Endodermal cell (in vitro differentiated cells): ENCODE data around the gene ZNF423. TPM values are rescaled to one million over a fixed set of nuclear protein-coding genes. Genes with fewer than 3 reads are reported as not detected.

Experiments
- DNase-seq: peaks from one replicate; pipeline ENCODE4 v3.0.0-alpha.2; 2017
- H3K27ac ChIP-seq: 2 replicates; pipeline ENCODE4 v1.5.1; 2013; ENCODE audit warnings: mild to moderate bottlenecking, low read depth, low read length, moderate library complexity
- H3K27me3 ChIP-seq: 2 replicates; pipeline ENCODE4 v1.6.1; 2013; ENCODE audit warnings: mild to moderate bottlenecking, low read length, moderate library complexity; ENCODE audit not compliant: insufficient read depth, control insufficient read depth, poor library complexity, severe bottlenecking
- H3K36me3 ChIP-seq: 2 replicates; pipeline ENCODE4 v1.7.0; 2013; ENCODE audit warnings: mild to moderate bottlenecking, low read length, moderate library complexity; ENCODE audit not compliant: control insufficient read depth, insufficient read depth
- H3K4me1 ChIP-seq: one replicate; pipeline ENCODE4 v1.7.0; 2013; ENCODE audit warnings: low read length; ENCODE audit not compliant: control insufficient read depth, insufficient read depth
- H3K4me3 ChIP-seq: 2 replicates; pipeline ENCODE4 v1.5.1; 2013; ENCODE audit warnings: mild to moderate bottlenecking, low read length, moderate library complexity
- H3K9ac ChIP-seq: 2 replicates; pipeline ENCODE4 v1.6.1; 2013; ENCODE audit warnings: mild to moderate bottlenecking, low read length, moderate library complexity; ENCODE audit not compliant: poor library complexity, severe bottlenecking; ENCODE audit errors: extremely low read depth
- H3K9me3 ChIP-seq: 2 replicates; pipeline ENCODE4 v1.6.1; 2013; ENCODE audit warnings: mild to moderate bottlenecking, low read length, moderate library complexity; ENCODE audit not compliant: control insufficient read depth
- H3K27ac Mint-ChIP-seq: 2 replicates; pipeline ENCODE4 v1.8.0; 2020; ENCODE audit warnings: mixed read lengths
- H3K27me3 Mint-ChIP-seq: 2 replicates; pipeline ENCODE4 v1.8.0; 2021; ENCODE audit warnings: mild to moderate bottlenecking, mixed read lengths; ENCODE audit not compliant: insufficient read depth
- H3K36me3 Mint-ChIP-seq: 2 replicates; pipeline ENCODE4 v1.8.0; 2020; ENCODE audit warnings: low read depth, mixed read lengths
- H3K4me1 Mint-ChIP-seq: 2 replicates; pipeline ENCODE4 v1.8.0; 2020; ENCODE audit warnings: mixed read lengths
- H3K4me3 Mint-ChIP-seq: 2 replicates; pipeline ENCODE4 v1.8.0; 2020; ENCODE audit warnings: mild to moderate bottlenecking, moderate library complexity, mixed read lengths
- H3K9me3 Mint-ChIP-seq: 2 replicates; pipeline ENCODE4 v1.8.0; 2020; ENCODE audit warnings: mild to moderate bottlenecking, mixed read lengths
- WGBS, 2 experiments: methylation state at CpG; one replicate each; pipeline versions ENCODE4 v1.1.5 to v1.1.7; 2013; ENCODE audit warnings: missing lambda C conversion rate in 2 of 2, mixed read lengths in 1 of 2; ENCODE audit not compliant: insufficient coverage in 1 of 2, insufficient read length in 1 of 2; 5-methylcytosine and 5-hydroxymethylcytosine counted together
- total RNA-seq, 2 donors: library from RNA; stranded (reverse); fragmentation: NEBNext Ultra II Directional in 1 of 2; extraction: Animal tissue kit (Norgen Biotek cat#: 25700) in 1 of 2; gene quantifications; 2 replicates in 1 of 2; 3 replicates in 1 of 2; pipeline ENCODE4 v1.2.1, GENCODE V29; 2021
- TF ChIP-seq, protein P1 (sequence below): fragments of 200-600 bp; sonication (generic); conservative IDR thresholded peaks from 2 replicates; pipeline ENCODE4 v1.5.0; 2021; ENCODE audit warnings: antibody characterized with exemption, mild to moderate bottlenecking

Gene ZNF423
- total RNA-seq, 2 donors from 2014 or later, result 30.3 to 41.9 TPM

DNA sequence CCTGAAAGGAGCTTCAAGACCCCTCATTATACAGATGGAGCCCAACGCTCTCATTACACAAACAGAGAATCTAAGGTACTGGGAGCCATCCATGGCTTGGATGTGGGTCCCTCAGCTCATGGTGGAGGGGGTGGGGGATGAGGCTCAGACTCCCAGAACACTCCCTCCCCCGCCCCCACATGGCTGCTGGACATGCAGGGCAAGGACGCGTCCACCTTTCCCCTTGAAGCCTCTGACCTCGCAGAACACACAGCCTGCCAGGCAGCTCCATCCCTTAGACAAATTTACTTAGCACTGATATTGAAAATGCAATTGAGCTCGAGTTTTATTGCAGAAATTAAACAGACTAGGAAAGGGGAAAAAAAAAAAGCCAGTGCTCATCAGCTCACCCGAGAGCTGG is 203.9 kb downstream of the ZNF423 start:
- Mint-ChIP-seq H3K4me3 (no peak overlapping the region), H3K27ac (no peak overlapping the region), H3K36me3 (peaks cover 20% of the 10 kb centered on the region), H3K4me1 (peaks cover 4% of the 10 kb centered on the region), H3K9me3 (peaks cover 26% of the 10 kb centered on the region), H3K27me3 (no peaks in the 10 kb centered on the region)
- Histone ChIP-seq H3K4me3 (no peak overlapping the region), H3K27me3 (no peaks in the 10 kb centered on the region), H3K9ac (no peak overlapping the region), H3K4me1 (no peaks in the 10 kb centered on the region), H3K36me3 (peaks cover 7% of the 10 kb centered on the region), H3K27ac (no peak overlapping the region), H3K9me3 (peaks cover 25% of the 10 kb centered on the region)
- WGBS, 2 experiments, result 80 to 93% methylated on average over 2 to 7 of the region's 7 CpGs
- DNase-seq, result no peak
- TF ChIP-seq, protein P1, sequence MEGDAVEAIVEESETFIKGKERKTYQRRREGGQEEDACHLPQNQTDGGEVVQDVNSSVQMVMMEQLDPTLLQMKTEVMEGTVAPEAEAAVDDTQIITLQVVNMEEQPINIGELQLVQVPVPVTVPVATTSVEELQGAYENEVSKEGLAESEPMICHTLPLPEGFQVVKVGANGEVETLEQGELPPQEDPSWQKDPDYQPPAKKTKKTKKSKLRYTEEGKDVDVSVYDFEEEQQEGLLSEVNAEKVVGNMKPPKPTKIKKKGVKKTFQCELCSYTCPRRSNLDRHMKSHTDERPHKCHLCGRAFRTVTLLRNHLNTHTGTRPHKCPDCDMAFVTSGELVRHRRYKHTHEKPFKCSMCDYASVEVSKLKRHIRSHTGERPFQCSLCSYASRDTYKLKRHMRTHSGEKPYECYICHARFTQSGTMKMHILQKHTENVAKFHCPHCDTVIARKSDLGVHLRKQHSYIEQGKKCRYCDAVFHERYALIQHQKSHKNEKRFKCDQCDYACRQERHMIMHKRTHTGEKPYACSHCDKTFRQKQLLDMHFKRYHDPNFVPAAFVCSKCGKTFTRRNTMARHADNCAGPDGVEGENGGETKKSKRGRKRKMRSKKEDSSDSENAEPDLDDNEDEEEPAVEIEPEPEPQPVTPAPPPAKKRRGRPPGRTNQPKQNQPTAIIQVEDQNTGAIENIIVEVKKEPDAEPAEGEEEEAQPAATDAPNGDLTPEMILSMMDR, result no peak

DNA sequence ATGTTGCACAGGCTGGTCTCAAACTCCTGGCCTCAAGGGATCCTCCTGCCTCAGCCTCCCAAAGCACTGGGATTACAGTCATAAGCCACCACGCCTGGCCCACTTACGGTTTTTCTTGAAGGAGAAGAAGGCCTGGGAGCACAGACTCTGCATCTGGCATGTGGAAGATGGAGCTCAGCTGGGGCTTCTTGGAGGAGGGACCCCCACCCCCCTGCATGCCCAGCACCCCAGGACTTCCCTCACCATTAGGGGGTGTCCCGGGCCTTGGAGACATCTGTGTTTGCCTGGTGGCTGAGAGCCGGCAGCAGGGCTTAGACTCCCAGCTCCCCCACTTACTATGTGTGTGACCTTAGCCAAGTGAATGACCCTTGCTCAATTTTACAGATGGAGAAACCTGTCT is 204.7 kb downstream of the ZNF423 start:
- Histone ChIP-seq H3K27me3 (no peaks in the 10 kb centered on the region), H3K4me1 (no peaks in the 10 kb centered on the region), H3K36me3 (peaks cover 9% of the 10 kb centered on the region), H3K9ac (no peak overlapping the region), H3K4me3 (no peak overlapping the region), H3K9me3 (peaks cover 31% of the 10 kb centered on the region), H3K27ac (no peak overlapping the region)
- DNase-seq, result no peak
- Mint-ChIP-seq H3K9me3 (peaks cover 32% of the 10 kb centered on the region), H3K27ac (no peak overlapping the region), H3K36me3 (peaks cover 24% of the 10 kb centered on the region), H3K4me1 (peaks cover 4% of the 10 kb centered on the region), H3K4me3 (no peak overlapping the region), H3K27me3 (no peaks in the 10 kb centered on the region)
- WGBS, 2 experiments, result 78 to 86% methylated on average over 1 to 4 of the region's 4 CpGs
- TF ChIP-seq, protein P1, result no peak

DNA sequence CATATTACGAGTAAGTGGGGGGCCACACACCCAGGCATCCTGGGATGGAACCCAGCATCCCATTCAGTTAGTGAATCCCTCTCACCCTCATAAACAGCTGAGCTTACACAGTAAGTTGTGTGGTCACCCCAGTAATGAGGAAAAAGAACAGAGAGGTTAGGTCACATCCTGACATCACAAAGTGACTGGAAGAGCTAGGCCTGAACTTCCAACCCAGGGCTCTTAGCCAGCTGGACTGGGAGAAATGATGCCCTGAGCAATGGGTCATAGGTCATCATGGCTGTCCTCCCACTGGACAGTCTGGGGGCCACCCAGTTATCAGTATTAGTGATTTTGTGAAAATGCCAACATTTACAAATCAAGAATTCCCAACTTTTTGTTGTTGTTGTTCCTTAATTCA is 205.3 kb downstream of the ZNF423 start:
- Histone ChIP-seq H3K9me3 (peaks cover 37% of the 10 kb centered on the region), H3K27me3 (no peaks in the 10 kb centered on the region), H3K9ac (no peak overlapping the region), H3K4me3 (no peak overlapping the region), H3K27ac (no peak overlapping the region), H3K4me1 (no peaks in the 10 kb centered on the region), H3K36me3 (peaks cover 9% of the 10 kb centered on the region)
- peaks cover 30% of the 10 kb centered on the region for H3K36me3 Mint-ChIP-seq
- no peak overlapping the region for H3K27ac Mint-ChIP-seq
- WGBS, 2 experiments, result no CpG with 5 or more reads among the region's 1 CpG
- TF ChIP-seq, protein P1, result no peak
- peaks cover 4% of the 10 kb centered on the region for H3K4me1 Mint-ChIP-seq
- DNase-seq, result no peak
- no peak overlapping the region for H3K4me3 Mint-ChIP-seq
- H3K9me3 Mint-ChIP-seq, result peaks cover 37% of the 10 kb centered on the region
- no peaks in the 10 kb centered on the region for H3K27me3 Mint-ChIP-seq
